Fibroblast of pulmonary artery (primary cell): ENCODE data around the gene WDR91.

Experiments used
- DNase-seq: peaks from one replicate; pipeline ENCODE4 v3.0.0-alpha.2; 2010; ENCODE audit warnings: low read depth
- H3K4me3 ChIP-seq: replicated peaks from 2 replicates; pipeline ENCODE4 v1.5.1; 2011; ENCODE audit warnings: low read depth, mild to moderate bottlenecking, control low read depth, low read length, moderate library complexity
- TF ChIP-seq, protein P1 (sequence below): IDR thresholded peaks from 2 replicates; pipeline ENCODE4 v1.5.1; 2011; ENCODE audit warnings: mild to moderate bottlenecking, control low read depth, low read length, inconsistent platforms; ENCODE audit errors: missing control alignments

WDR91 gene

DNA sequence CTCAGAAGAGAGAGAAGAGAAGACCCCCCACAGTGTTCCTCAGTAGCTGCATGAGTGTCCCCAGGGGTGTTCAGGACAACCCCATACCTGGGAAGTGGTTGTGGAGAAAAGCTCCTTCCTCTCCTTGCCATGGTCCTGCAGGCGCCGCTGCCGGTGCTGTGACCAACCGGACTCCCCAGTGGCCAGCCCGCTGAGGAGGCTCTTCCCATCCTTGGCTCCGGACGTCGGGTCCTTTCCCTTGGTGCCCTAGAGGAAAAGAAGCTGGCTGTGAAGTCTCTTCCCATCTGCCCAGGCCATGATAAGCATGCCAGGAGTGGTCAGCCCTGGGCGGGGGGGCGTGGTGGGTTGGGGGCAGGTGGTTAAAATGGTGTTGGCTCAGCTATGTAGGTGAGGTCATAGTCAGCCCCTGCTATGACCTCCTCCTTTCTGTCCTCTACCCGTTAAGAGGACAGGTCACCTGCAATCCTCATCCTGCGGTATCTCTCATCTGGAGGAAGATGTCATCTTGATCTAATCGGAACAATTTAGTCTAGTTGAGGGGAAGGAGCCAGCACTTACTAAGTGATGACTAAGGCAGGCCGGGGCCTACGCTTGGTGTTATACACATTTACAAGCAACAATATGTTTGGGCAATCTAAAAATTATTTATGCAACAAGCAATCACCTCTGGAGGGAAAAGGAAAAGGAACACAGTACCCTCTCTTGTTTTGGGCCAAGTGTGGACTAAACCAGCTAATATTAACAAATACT is 13.2 kb downstream of the WDR91 start:
- DNase-seq = no peak
- TF ChIP-seq, protein P1, sequence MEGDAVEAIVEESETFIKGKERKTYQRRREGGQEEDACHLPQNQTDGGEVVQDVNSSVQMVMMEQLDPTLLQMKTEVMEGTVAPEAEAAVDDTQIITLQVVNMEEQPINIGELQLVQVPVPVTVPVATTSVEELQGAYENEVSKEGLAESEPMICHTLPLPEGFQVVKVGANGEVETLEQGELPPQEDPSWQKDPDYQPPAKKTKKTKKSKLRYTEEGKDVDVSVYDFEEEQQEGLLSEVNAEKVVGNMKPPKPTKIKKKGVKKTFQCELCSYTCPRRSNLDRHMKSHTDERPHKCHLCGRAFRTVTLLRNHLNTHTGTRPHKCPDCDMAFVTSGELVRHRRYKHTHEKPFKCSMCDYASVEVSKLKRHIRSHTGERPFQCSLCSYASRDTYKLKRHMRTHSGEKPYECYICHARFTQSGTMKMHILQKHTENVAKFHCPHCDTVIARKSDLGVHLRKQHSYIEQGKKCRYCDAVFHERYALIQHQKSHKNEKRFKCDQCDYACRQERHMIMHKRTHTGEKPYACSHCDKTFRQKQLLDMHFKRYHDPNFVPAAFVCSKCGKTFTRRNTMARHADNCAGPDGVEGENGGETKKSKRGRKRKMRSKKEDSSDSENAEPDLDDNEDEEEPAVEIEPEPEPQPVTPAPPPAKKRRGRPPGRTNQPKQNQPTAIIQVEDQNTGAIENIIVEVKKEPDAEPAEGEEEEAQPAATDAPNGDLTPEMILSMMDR = no peak

GRCh38 chr7:135197343-135197742 is 14.0 kb downstream of the WDR91 start:
- TF ChIP-seq, protein P1 = no peak
- DNase-seq = no peak
- H3K4me3 ChIP-seq = no peak overlapping the region

More for the DNA sequence above, 13.2 kb downstream of the WDR91 start:
- H3K4me3 ChIP-seq = no peak overlapping the region

DNA sequence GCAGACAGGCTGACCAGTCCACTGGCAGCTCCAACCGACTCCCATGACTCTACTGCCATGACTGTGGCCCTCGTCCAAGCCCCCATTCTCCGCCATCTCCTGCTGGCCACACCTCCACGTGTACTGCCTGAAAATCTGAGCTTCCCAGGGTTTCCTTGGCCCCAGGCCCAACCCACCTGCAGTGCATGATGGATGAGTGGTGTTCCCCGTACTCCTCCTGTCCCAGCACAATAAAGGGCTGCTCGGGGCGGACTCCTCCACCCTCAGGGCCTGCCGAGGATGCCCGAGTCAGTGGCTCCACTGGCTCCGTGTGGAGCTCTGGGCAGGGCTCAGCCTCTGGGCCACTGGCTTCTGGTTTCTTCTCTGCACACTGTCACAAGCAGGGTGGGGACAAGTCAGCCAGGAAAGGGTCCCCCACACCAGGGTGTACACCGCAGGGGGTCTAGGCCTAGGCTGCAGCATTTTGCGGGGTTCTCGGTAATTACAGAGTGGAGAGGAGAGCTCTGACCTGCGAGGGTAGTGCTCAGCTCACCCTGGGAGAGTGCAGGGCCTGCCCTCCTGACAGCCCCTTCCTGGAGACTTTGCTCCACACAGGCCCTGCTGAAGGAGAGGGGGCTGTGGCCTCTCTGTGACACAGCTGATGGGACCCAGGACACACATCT is 15.2 kb downstream of the WDR91 start:
- TF ChIP-seq, protein P1 = no peak
- no peak for DNase-seq
- no peak overlapping the region for H3K4me3 ChIP-seq

GRCh38 chr7:135195156-135195555 is 16.2 kb downstream of the WDR91 start:
- DNase-seq = no peak
- H3K4me3 ChIP-seq = no peak overlapping the region
- TF ChIP-seq, protein P1 = no peak

DNA sequence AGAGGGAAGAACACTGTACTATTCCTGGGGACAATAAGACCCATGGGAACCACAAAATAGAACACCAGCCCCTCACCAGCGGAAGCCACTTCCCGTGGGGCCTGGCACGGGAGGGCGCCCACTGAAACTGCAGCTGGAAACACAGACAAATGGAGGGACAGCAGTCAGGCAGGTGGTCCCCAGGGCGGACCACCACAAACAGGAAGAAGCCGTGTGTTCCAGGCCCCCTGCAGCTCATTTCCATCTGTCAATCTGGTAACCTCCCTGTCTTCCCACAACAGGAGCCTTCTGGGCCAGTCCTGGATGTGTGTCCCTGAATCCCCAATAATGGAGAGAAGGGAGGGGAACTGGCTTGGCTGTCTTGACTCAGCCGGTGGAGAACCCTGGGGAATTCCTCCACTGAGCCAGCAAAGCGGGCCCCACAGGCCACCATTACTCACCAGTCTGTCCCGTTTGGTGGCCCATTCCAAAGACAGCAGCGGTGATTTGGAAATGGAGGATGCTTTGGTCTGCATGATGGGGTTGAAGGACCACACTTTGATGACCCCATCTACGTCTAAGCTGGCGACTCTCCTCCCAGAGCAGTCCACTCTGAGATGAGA is 16.7 kb downstream of the WDR91 start:
- no peak for DNase-seq
- TF ChIP-seq, protein P1 = no peak
- no peak overlapping the region for H3K4me3 ChIP-seq

GRCh38 chr7:135193615-135194081 is 17.7 kb downstream of the WDR91 start:
- DNase-seq = peak; percentile 49
- H3K4me3 ChIP-seq = no peak overlapping the region
- TF ChIP-seq, protein P1 = no peak
